Measurements from ENCODE around the gene TMCO4. TPM values are rescaled to one million over a fixed set of nuclear protein-coding genes. Genes with fewer than 3 reads are reported as not detected.
"Not testable (repeated sequence)": the region's sequence is repeated elsewhere in the genome, so short reads cannot be mapped to it uniquely, and the experiment has no call there.

The TMCO4 gene
- polyA plus RNA-seq, 1 experiment, result 22.0 TPM

- no peak for DNase-seq (ENCODE audit: low read depth)
- POLR2A ChIA-PET, result no interaction called here
- TF ChIP-seq CTCF (IDR thresholded peaks at IDR 0.05; ENCODE audit: insufficient read depth, low read depth, low read length), result no peak
- no peaks in the 10 kb centered on the region for H3K27me3 ChIP-seq (ENCODE audit: control insufficient read depth, insufficient read depth, low read length)
- CTCF ChIA-PET, result interaction anchor here (0.8 to 1.4 kb wide), 7 partner anchors 9 to 270 kb away, joined by 3 to 4 read pairs (median 4); no protein-coding TSS in a partner anchor
- H3K4me3 ChIP-seq (ENCODE audit: low read depth, low read length), result peak within 1 kb of the TSS; percentile 63
- H3K36me3 ChIP-seq (ENCODE audit: control insufficient read depth, insufficient read depth, low read length), result no peaks in the 10 kb centered on the region; the same call in 1 of the 2 replicates
Measured at GRCh38 chr1:19643602-19644394, 155.9 kb downstream of the TMCO4 start, which contains the start of gene NBL1. TSS of gene NBL1 (plus strand) at chr1:19644311. CDS start at chr1:19655031, 10,720 bp downstream.

GRCh38 chr1:19643121-19643520 lies 156.6 kb downstream of the TMCO4 start:
- POLR2A ChIA-PET, result no interaction called here
- peak overlapping the region; percentile 43 for H3K4me3 ChIP-seq (ENCODE audit: low read depth, low read length)
- peak; percentile 31; the same call in 1 of the 2 replicates for TF ChIP-seq CTCF (IDR thresholded peaks at IDR 0.05; ENCODE audit: insufficient read depth, low read depth, low read length)
- no peaks in the 10 kb centered on the region for H3K27me3 ChIP-seq (ENCODE audit: control insufficient read depth, insufficient read depth, low read length)
- CTCF ChIA-PET, result interaction anchor here (0.8 to 1.4 kb wide), 7 partner anchors 8 to 269 kb away, joined by 3 to 4 read pairs (median 3); no protein-coding TSS in a partner anchor
- DNase-seq (ENCODE audit: low read depth), result no peak
- H3K36me3 ChIP-seq (ENCODE audit: control insufficient read depth, insufficient read depth, low read length), result no peaks in the 10 kb centered on the region; the same call in 1 of the 2 replicates

DNA sequence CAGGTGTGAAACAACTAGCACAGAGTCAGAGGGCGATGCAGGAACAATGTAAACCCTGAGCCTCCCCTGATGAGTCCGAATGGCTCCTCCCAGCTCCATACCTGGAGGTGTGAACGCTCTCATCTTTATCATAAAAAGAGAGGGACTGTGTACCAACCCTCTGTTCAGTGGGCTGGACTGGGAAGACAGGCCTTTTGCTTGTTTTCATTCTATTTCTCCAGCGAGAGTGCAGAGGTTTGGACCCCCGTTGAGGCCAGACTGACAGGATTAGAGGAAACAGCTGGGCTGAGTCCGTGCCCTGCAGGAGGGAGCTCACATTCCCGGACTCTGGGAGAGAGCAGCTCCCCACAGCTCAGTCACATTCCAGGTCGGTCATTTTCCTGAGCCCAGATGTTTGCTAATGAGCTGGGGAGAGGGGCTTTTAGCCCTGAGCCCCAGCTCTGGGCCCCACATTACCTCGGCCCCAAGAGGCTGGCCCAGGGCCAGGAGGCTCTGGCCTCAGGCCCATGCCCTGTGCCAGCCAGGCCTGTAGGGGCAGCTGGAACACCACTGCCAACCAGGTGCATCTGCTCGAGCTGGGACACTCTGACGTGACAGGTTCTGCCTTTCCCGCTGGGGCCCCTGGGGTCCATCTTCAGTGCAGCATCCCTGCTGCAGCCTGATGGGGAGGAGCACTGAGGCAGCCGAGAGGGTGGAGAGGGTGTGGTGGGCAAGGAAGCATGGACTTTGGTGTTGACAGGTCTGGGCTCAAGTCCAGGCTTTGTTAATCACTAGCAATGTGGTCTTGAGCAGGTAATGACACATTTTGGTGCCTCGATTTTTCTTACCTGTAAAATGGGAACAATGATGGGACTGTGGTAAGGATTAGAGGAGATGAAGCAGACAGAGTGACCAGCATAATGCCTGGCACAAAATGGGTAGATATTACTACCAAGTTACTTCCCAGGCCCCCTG lies 159.1 kb downstream of the TMCO4 start:
- Histone ChIP-seq H3K27me3 (ENCODE audit: control insufficient read depth, insufficient read depth, low read length) (no peaks in the 10 kb centered on the region), H3K4me3 (ENCODE audit: low read depth, low read length) (no peak overlapping the region), H3K36me3 (ENCODE audit: control insufficient read depth, insufficient read depth, low read length) (no peaks in the 10 kb centered on the region)
- ChIA-PET CTCF (interaction anchor here (0.6 to 1.8 kb wide), 6 partner anchors 19 to 242 kb away, joined by 3 to 7 read pairs (median 4); partner anchors contain the start of gene CAPZB), POLR2A (no interaction called here)
- DNase-seq (ENCODE audit: low read depth), result no peak
- no peak for TF ChIP-seq CTCF (IDR thresholded peaks at IDR 0.05; ENCODE audit: insufficient read depth, low read depth, low read length)

- H3K27me3 ChIP-seq (ENCODE audit: control insufficient read depth, insufficient read depth, low read length), result no peaks in the 10 kb centered on the region
- no peak overlapping the region for H3K4me3 ChIP-seq (ENCODE audit: low read depth, low read length)
- no peak for TF ChIP-seq CTCF (IDR thresholded peaks at IDR 0.05; ENCODE audit: insufficient read depth, low read depth, low read length)
- H3K36me3 ChIP-seq (ENCODE audit: control insufficient read depth, insufficient read depth, low read length), result no peaks in the 10 kb centered on the region
- ChIA-PET POLR2A (no interaction called here), CTCF (interaction anchor here (0.6 to 1.6 kb wide), 5 partner anchors 9 to 242 kb away, joined by 3 to 7 read pairs (median 4); no protein-coding TSS in a partner anchor)
- DNase-seq (ENCODE audit: low read depth), result no peak
Measured at GRCh38 chr1:19639999-19640362, 159.7 kb downstream of the TMCO4 start.

DNA sequence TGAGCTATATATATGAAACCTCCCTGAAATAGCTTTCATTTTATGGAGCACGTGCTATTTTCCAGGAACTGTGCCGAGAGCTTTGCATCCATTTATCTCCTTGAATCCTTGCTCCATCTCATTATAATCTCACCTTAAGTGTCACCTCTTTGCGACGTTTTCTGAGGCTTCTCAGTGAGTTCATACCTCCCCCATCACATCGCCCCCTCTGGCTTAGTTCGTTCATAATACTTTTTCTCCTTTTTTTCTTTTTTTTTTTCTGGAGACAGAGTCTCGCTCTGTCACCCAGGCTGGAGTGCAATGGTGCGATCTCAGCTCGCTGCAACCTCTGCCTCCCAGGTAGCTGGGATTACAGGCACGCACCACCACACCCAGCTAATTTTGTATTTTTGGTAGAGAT lies 160.5 kb downstream of the TMCO4 start:
- H3K36me3 ChIP-seq (ENCODE audit: control insufficient read depth, insufficient read depth, low read length); H3K27me3 ChIP-seq (ENCODE audit: control insufficient read depth, insufficient read depth, low read length); H3K4me3 ChIP-seq (ENCODE audit: low read depth, low read length); DNase-seq (ENCODE audit: low read depth); POLR2A ChIA-PET: not testable (repeated sequence)
- CTCF ChIA-PET, result interaction anchor here (1.1 kb wide), 1 partner anchor 8 kb away, joined by 4 read pairs; no protein-coding TSS in a partner anchor
